HG03460 (cell line): ENCODE data around the gene SELENOS.

ENCODE experiments used
- ATAC-seq: cut with Tn5 transposase; IDR thresholded peaks from one replicate; pipeline ENCODE4 v1.9.1; 2021; ENCODE audit not compliant: unreplicated experiment

SELENOS gene

DNA sequence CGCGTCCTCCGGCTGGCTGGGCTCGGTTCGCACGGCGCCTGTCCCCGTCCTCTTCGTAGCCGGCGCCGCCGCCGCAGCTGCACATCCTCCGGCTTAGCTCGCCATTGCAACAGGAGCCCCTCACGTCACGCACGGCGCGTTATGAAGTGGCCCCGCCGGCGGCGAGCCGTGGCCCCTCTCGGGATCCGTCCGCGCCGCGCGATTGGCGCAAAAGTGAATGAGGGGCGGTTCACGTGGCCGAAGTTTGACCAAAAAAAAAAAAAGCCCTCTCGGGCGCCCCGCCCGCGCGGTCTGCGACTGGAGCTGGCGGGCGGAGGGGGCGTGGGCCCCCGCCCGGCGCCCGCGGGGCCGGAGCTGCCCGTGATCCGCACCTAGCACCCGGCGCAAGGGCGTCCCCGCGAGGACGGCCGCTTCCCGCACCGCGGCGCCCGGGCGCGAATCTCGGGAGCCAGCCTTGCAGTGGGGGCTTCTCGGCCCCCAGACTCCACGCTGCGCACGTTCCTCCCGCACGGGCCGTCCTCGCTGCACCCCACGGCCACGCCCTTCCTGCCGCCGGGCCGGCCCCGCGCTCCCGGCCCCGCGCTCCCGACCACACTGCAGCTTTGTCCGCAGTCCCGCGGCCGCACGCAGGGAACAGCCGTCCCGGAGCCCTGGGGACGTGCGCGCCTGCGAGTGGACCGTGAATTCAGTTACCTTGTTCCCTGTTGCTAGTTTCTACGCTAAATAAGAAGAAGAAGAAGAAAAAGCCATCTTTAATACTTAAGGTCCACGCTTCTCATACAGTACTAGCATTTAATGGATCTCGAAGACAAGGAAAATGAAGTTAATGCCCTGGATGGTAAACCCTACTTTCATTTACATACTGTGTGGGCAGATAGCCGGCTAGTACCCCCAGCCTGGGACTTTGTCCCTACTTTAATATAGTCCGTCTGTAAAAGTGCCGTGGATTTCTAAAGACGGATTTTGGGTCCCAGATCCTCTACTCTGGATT is 25.2 kb downstream of the SELENOS start, which contains the start of gene CHSY1:
TSS of gene CHSY1 (minus strand) at position 219 of the 991 bp plus-strand sequence. CDS start 592 bp downstream, outside the sequence.
- peak; percentile 64 for ATAC-seq

DNA sequence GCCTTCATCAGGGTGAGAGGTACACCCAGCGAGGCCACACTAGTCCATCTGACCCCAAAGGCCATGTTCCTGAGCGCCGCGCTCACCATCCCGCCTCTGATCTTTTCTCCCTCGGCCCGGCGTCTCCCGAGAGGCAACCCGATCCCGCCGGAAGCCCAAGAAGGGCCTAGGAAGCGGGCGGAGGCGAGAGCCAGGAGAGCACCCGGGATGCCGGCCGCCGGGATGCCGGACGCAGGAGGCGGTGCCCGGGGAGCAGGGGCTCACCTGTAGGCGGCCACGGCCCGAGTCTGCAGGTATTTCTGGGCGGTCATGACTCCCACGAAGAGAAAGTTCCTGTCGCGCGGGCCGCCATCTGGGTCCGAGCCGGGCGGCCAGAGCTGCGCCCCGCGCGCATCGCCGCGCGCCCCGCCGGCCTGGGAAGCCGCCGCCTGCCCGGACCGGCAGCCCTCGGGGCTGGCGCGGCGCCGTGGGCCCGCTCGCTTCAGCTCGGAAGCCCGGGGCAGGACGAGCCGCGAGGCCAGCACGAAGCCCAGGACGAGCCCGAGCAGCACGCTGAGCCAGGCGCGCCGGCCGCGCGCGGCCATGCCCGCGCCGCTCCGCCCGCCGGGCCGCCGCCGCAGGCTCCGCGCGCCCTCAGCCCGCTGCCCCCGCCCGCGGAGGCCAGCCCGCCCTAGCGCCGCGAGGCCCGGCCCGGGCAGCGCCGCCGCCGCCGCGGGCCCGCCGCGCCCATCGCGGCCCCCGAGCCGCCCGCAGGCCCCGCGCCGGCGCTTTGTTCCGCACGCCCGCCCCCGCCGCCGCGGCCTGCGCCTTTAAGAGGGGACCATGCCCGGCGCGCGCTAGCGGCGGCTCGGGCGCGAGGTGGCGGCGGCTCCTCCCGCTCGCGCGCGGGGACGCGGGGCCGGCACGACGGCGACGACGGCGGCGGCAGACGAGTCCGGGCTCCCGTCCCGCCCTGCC is 26.1 kb downstream of the SELENOS start:
- peak; percentile 20 for ATAC-seq

DNA sequence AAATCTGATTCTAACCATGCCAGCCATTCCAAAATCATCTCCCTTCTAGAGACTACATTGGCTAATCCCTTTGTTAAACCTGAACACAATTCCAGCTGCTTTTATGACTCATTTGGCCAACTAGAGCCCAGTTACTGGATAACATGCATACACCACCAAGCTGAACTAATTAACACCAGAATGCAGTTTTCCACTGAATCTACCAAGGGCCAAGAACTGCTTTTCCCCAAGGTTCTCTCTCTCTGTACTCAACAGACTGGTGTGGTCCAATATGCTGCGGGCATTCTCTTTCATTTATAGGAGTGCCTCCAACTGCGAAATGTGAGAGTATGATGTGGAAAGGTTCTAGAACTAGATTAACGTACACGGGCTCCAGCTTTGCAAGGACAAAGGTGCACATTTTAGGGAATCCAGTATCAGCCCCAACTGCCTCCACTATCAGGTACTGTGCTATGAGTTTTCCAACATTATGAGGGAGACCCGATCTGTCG is 26.9 kb downstream of the SELENOS start:
- no peak for ATAC-seq

GRCh38 chr15:101248274-101248673 is 29.0 kb downstream of the SELENOS start:
- ATAC-seq, result no peak

DNA sequence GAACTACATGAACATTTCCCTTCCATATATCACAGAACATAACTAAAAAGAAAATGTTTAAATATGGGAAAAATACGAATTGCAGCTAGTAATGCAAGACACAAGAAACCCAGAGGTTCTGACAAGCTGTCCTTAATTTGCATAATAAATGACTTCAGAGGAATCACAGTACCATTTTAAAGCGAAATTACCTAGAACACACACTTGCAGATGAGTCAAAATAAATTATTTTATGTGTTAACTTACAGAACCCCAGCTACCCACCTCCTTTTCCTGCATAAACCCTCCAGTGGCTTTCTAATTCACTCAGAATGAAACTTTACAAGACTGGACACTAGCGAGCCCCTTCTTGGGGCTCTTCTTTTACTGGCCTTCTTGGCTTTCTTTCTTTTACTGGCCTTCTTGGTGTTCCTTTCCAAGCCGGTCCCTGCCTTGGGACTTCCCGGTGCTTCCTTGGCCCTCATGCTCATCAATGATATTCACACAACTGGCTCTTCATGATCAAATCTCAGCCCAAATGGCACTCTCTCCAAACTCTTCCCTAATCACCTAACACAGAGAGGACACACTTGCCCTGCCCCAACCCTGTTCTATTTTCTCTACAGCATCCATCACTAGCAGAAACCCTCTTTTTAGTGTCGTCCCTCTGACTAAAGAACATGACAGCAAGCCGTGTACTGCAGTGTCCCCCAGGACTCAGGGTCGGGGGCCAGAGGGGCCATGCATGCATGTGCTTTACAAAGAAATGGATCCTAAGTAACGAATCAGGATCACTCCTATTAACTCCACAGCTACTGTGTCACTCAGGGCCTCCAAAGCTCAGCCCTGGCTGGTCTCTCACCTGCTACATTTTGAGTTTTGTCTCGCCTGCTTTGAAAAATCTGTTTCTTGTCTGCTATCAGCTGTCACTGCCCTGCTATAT is 30.2 kb downstream of the SELENOS start:
- no peak for ATAC-seq

GRCh38 chr15:101246391-101246790 is 30.9 kb downstream of the SELENOS start:
- ATAC-seq, result no peak

GRCh38 chr15:101244889-101245668 is 32.2 kb downstream of the SELENOS start:
- ATAC-seq, result no peak

DNA sequence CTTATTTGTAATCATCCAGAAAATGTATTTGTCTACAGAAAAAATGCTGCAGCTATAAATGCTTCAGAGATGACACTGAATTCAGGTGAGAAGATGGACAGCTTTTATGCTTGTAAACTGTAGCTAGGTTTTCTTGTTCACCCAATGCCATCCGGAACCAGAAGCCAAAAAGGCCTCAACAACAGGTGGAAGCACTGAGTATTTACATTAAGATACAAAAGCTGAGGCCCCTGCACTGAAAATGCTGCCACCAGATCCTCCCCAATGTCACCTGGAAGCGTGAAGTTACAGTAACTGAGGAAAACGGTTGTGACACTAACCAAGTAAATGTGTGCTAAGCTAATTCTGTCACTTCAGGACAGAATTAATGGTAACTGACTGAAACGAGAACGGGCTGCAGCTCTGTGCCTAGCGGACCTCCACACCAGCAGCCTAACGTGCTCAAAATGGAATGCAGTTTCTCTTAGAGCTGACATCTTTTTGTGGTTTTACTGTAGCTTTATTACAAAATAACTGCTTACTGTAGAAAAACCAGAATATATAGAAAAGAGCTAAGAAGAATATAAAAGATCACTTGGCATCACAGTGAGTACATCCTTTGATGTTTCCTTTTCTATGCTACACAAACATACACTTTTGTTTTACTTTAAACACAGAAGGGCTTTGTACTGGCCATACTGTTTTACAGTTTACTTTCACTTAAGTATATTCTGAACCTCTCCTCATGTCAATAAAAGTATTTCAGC is 33.1 kb downstream of the SELENOS start:
- ATAC-seq, result no peak

GRCh38 chr15:101243420-101243819 is 33.9 kb downstream of the SELENOS start:
- no peak for ATAC-seq

DNA sequence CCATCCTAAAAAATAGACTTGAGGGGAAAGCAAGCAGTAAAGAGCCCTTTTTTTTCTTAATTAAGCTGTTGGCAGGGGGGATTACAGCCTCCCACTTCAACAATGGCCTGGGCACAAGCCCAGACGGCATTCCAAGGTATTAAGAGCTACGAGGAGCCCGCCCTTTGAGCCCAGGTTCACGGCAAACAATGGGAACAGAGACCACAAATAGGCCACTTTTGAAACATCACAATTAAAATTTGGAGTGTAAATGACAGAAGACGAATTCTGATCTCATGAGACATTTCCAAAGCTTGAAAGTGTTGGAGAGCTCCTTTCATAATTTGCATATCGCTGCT is 34.3 kb downstream of the SELENOS start:
- no peak for ATAC-seq

DNA sequence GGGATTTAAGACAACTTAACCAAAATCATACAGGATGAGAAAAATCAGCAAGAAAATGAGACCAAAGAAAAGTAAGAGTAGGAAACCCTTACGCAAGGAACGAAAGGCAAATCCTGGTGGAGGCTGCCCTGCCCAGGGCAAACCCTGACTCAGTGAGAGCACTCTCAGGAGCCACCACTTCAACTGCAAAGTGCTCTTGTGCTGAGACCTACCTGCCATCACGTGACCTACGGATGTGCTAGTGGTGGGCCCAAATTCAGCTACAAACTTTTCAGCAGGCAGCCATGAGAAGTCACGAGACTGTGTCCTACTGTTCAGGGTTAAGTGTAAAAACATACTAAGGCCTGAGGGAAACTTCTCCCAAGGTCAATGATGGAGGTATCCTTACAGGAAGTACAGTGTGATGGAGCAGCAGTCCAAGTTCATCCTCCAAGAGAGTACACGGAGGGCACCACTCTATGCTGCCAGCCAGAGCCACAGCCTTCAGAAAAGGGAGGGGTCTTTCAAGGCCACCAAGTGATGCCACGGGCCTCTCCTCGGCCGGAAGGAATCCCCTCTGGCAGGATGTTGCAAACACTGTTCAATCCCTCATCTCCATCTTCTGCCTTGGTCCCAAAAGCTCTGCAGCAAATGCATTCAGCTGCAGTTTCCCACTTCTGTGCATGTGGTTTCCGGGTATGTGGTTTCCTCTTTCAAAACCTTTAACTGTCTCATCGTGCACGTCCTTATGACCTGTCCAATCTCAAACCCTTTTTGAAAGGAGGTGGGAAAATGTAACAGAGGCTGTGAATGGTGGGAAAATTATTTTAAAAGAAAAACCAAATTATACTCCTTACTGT is 34.9 kb downstream of the SELENOS start:
- peak; percentile 84 for ATAC-seq

DNA sequence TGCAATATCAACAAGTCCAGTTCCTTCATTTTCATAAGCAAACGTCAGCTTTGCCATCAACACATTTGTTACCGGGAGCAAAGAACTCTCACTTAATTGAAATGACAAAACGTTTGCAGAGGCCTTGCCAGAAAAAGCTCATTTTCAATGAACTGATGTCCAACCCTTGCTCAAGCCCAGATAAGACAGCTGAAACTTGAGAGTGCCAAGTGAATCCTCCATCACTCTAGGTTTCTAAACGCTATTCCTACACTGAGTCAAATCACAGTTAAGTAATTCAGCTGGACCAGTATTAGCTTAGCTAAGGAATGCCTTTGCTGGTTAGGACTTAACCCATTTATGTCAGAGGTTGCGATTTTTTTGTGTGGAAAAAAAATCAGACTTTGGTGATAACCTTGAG is 36.9 kb downstream of the SELENOS start:
- no peak for ATAC-seq

DNA sequence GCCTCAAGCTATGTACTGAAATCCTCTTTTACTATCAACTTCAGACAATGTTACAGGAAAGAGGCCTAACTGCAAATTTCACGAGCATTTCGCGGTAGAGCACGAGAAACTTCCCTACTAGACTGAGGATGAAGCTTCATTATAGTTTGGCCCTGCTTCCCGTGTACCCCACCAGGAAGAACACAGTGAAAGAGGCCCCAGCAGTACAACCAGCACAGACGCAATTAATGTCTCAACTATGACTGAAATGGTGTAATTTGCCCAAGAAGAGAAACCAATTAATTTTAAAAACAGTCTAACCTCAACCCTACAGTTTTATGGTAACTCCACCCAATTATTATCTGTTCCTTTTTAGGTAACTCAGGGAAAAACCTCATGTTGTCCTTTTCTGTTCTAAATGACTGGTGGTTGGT is 37.6 kb downstream of the SELENOS start:
- no peak for ATAC-seq

DNA sequence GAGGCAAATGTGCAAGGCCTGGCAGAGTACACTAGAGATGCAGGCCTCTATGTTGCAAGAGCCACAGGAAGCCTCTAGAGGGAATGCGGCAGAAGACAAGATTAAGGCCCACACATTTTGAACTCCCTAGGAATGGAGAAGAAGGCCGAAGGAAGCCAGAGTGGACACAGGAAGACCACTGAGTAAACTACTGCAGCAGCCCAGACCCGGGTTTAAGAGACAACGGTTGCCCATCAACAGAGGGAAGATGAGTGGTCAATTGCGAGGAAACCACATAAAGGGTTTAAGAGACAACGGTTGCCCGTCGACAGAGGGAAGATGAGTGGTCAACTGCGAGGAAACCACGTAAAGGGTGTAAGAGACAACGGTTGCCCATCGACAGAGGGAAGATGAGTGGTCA is 40.0 kb downstream of the SELENOS start:
- no peak for ATAC-seq

DNA sequence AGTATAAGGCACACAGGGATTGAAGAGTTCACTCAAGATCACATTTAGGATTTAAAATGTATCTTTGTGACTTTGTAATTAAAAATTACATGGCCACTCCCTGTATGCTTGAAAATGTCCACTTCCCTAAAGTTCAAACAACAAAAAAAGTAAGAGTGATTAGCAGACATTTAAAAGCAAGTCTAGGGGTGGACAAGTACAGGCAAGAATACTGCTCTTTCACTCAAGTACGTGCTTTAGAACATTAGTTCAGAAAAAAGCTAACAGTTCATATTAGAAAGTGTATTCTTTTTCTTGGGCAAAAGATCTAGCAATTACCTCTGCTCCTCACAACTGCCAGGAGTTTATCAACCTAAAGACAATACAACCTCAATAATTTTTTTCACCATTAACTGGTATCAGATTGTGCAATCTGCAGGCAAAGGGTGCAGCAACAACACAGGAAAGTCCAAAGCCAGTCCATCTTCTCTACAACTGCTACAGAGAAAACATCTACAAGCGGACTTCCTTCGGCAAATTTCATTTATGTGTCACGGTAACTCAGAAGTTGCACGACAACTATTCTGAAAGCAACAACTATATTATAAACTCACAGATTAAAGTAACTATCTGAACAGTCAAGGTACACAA is 43.5 kb downstream of the SELENOS start:
- no peak for ATAC-seq

DNA sequence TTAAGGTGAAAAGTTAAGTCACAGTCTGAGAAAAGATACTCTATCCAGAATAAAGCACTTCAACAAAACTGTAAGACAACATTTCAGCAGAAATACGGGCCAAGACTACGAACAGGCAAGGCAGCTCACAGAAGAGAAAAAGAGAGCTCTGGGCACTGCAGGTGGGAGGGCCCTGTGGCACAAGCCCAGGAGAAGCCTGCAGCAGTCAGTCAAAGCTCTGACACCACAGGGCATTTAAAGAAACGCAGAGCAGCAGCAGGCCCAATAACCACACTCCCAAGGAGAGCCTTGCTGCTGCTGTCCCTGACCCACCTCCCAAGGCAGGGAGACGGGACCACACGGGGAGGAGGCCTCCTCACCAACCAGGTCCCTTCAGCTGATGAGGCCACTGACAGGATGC is 44.6 kb downstream of the SELENOS start:
- no peak for ATAC-seq

GRCh38 chr15:101228313-101228712 is 49.0 kb downstream of the SELENOS start:
- ATAC-seq, result no peak
